H1 (cell line): ENCODE results near the gene GALNT18. TPM values are rescaled to one million over a fixed set of nuclear protein-coding genes. Genes with fewer than 3 reads are reported as not detected.

Experiments used
- HDAC2 ChIP-seq, 2 experiments: fragments of 300-600 bp in 1 of 2; sonication (generic) in 1 of 2; IDR thresholded peaks; 2 replicates each; pipeline ENCODE4 v1.6.1; 2011 to 2012; ENCODE audit warnings: low read depth in 2 of 2, low read length in 2 of 2, mild to moderate bottlenecking in 2 of 2, moderate library complexity in 2 of 2, borderline replicate concordance in 1 of 2, inconsistent platforms in 1 of 2
- RBBP5 ChIP-seq: IDR thresholded peaks from 2 replicates; pipeline ENCODE4 v1.7.1; 2012; ENCODE audit warnings: low read depth, mild to moderate bottlenecking, inconsistent platforms, low read length, moderate library complexity, borderline replicate concordance
- RXRA ChIP-seq: IDR thresholded peaks from 2 replicates; pipeline ENCODE4 v1.6.1; 2011; ENCODE audit warnings: low read depth, mild to moderate bottlenecking, low read length, moderate library complexity; ENCODE audit not compliant: insufficient read depth
- SP1 ChIP-seq: IDR thresholded peaks from 2 replicates; pipeline ENCODE4 v1.6.1; 2011; ENCODE audit warnings: low read depth, low read length
- YY1 ChIP-seq: IDR thresholded peaks from 2 replicates; pipeline ENCODE4 v1.6.1; 2011; ENCODE audit warnings: low read depth, mild to moderate bottlenecking, low read length
- ZNF274 ChIP-seq: IDR thresholded peaks from 2 replicates; pipeline ENCODE4 v1.7.0; 2012; ENCODE audit warnings: low read length, borderline replicate concordance; ENCODE audit errors: extremely low read depth
- polyA plus RNA-seq, 7 experiments: library from polyadenylated mRNA; depleted of rRNA in 3 of 7; stranded (reverse) in 5 of 7; unstranded in 2 of 7; fragments of >200 nt in 5 of 7; fragments of 200-250 nt in 2 of 7; gene quantifications; 1 replicate in 5 of 7; 2 replicates in 1 of 7; 4 replicates in 1 of 7; pipeline versions ENCODE4 v1.2.1 to v1.2.3, GENCODE V29; 2011 to 2013; ENCODE audit warnings: missing spikeins in 2 of 7, mixed read lengths in 2 of 7
- total RNA-seq: library from RNA; stranded (reverse); fragmentation: NEBNext Ultra II Directional; extraction: Animal tissue kit (Norgen Biotek cat#: 25700); gene quantifications from 2 replicates; pipeline ENCODE4 v1.2.1, GENCODE V29; 2021

GALNT18 gene
- total and polyA plus RNA-seq, 2 of the 8 experiments (the other 6 are each of a cell fraction or from before 2014, with no cell fraction given), result 6.0 to 9.4 TPM

GRCh38 chr11:11624926-11625325 lies 3.1 kb upstream of the GALNT18 start (continued):
- TF ChIP-seq RBBP5, result no peak
- no peak for TF ChIP-seq ZNF274
- TF ChIP-seq SP1, result no peak
- no peak for TF ChIP-seq HDAC2 (IDR thresholded peaks at IDR 0.05; ENCODE audit: borderline replicate concordance in 1 of 2, low read depth in 2 of 2, low read length in 2 of 2)
- no peak for TF ChIP-seq YY1
- TF ChIP-seq RXRA, result no peak
